Muscle layer of colon (tissue), 2 donors: ENCODE data around the gene TMBIM4.

Experiments
- H3K27ac ChIP-seq: one replicate; pipeline ENCODE4 v1.7.0; 2013; ENCODE audit warnings: low read depth, mild to moderate bottlenecking, low read length, moderate library complexity
- H3K27me3 ChIP-seq, 2 donors: one replicate each; pipeline ENCODE4 v1.7.0; 2013; ENCODE audit warnings: low read length in 2 of 2, mild to moderate bottlenecking in 2 of 2; ENCODE audit not compliant: insufficient read depth in 2 of 2, control insufficient read depth in 1 of 2
- H3K36me3 ChIP-seq: one replicate; pipeline ENCODE4 v1.7.0; 2013; ENCODE audit warnings: mild to moderate bottlenecking, low read length; ENCODE audit not compliant: insufficient read depth
- H3K4me1 ChIP-seq: one replicate; pipeline ENCODE4 v1.7.0; 2013; ENCODE audit warnings: mild to moderate bottlenecking, low read length; ENCODE audit not compliant: insufficient read depth
- H3K4me3 ChIP-seq, 2 donors: one replicate each; pipeline ENCODE4 v1.7.0; 2013; ENCODE audit warnings: low read length in 2 of 2, low read depth in 1 of 2, mild to moderate bottlenecking in 1 of 2, moderate library complexity in 1 of 2
- H3K9ac ChIP-seq: one replicate; pipeline ENCODE4 v1.7.0; 2013; ENCODE audit warnings: low read length
- H3K9me3 ChIP-seq: one replicate; pipeline ENCODE4 v1.7.0; 2013; ENCODE audit warnings: mild to moderate bottlenecking, low read length
- donor health status: abdominal sarcoma.
- donor health status: Adenocarcinoma of cecum.

TMBIM4 gene

DNA sequence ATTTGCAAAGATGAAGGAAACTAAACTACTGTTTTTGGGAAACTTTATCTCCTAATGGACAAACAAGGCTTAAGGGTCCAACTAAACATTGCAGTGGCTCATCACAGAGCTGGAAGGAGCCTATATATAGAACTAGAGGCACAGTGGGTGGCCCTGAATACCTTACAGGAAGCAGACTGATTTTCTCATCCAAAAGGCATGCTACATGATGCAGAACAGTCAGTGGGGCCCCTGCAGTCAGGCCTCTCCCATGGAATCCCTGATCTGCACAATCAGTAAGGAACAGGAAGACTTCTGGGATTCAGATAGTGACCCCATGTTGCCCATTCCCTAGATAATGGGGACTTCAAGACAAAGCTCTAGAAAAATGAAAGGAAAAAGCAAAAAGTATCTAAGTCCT lies 37.4 kb downstream of the TMBIM4 start:
- no peaks in the 10 kb centered on the region for H3K9me3 ChIP-seq
- peaks cover 15% of the 10 kb centered on the region for H3K4me1 ChIP-seq
- peaks cover 17% of the 10 kb centered on the region for H3K36me3 ChIP-seq
- H3K9ac ChIP-seq = no peak overlapping the region
- no peaks in the 10 kb centered on the region for H3K27me3 ChIP-seq
- H3K27ac ChIP-seq = no peak overlapping the region
- no peak overlapping the region for H3K4me3 ChIP-seq

DNA sequence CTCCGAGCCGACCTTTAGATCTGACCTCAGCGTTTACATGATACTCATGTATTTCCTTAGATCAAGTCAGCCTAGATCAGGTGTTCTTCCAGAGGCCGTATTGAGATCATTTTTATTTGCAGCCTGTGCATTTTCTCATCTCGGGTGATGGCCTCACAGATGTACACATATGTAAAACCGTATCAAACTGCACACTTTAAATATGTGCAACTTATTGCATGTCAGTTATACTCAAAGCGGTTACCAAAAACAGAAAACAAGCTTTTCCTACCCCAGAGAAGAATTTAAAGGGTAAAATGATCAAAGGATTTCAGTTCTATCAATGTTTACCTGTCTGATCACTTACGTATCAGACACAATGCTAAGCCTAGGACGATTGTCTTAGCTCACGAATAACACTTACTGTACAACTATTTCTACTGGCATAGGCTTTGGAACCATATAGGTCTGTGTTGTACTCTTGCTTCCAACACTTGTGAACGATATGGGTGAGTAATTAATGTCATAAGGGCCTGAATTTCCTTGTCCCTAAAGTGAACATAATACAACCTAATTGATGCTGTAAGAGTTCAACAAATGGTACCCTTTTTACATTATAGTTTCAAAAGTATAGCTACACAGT lies 38.6 kb downstream of the TMBIM4 start:
- Histone ChIP-seq H3K27me3 (no peaks in the 10 kb centered on the region), H3K36me3 (peaks cover 18% of the 10 kb centered on the region), H3K9me3 (no peaks in the 10 kb centered on the region), H3K27ac (peak overlapping the region; percentile 70), H3K4me3 (peak overlapping the region; percentile 83 to 100), H3K9ac (peak overlapping the region; percentile 25), H3K4me1 (peaks cover 15% of the 10 kb centered on the region)

DNA sequence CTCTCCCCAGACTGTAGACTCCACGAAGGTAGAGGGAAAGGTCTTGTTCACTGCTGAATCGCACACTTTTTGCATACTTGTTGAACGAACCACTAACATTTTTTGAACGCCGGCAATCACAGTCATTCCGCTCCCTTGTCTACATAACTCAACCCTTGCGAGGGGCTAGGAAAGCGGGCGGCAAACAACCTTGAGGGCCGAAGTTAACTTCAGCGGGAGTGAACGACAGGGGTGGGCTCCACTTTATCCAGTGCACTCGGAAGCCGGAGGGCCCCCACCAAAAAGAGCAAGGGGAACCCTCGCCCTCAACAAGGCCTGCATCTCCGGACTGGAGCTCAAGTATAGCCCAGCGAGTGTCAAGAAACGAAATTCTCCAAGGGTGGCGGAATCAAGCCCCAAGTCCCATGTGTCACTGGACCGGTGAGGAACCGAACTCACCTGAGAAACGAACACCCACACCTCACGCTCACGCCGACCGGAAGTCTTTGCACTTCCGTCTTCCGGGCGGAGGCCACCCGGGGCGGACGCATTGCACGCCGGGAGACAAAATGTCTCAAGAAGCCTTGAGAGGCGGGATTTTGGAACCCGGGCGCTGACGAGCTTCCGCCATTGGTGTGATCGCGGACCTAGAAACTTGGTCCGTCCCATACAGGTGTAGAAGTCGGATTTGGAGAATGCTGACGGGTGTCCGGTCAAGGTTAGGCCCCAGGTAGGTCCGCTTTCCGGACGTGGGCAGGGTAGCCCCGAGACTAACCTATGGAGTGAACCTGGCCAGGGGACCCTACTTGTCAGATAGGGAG lies 39.3 kb downstream of the TMBIM4 start, which contains the start of gene LLPH:
Gene LLPH (minus strand): TSS at position 484 of the 800 bp plus-strand sequence. CDS start 1,644 bp downstream, outside the sequence.
- Histone ChIP-seq H3K36me3 (peaks cover 20% of the 10 kb centered on the region), H3K27me3 (no peaks in the 10 kb centered on the region), H3K9me3 (no peaks in the 10 kb centered on the region), H3K9ac (peak within 1 kb of the TSS; percentile 25), H3K27ac (peak within 1 kb of the TSS; percentile 70), H3K4me3 (peak within 1 kb of the TSS; percentile 83 to 100), H3K4me1 (peaks cover 15% of the 10 kb centered on the region)

DNA sequence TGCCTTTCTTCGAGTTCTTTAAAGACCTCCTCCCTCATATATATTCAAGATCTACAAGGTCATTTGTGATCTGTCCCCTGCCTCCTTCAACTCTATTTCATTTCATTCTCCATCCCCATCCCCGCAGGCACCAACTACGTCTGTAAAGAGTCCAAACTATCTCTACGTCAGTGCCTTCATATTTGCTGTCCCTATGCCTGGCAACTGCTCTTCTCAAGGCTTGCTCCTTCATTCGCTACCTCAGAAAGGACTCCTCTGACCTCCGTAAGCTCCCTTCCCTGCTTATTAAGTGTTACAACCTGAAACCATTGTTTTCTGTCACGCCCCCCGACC lies 39.9 kb downstream of the TMBIM4 start:
- peak overlapping the region; percentile 25 for H3K9ac ChIP-seq
- peaks cover 15% of the 10 kb centered on the region for H3K4me1 ChIP-seq
- H3K4me3 ChIP-seq = peak overlapping the region; percentile 83 to 100
- no peaks in the 10 kb centered on the region for H3K9me3 ChIP-seq
- peaks cover 23% of the 10 kb centered on the region for H3K36me3 ChIP-seq
- no peaks in the 10 kb centered on the region for H3K27me3 ChIP-seq
- H3K27ac ChIP-seq = no peak overlapping the region

DNA sequence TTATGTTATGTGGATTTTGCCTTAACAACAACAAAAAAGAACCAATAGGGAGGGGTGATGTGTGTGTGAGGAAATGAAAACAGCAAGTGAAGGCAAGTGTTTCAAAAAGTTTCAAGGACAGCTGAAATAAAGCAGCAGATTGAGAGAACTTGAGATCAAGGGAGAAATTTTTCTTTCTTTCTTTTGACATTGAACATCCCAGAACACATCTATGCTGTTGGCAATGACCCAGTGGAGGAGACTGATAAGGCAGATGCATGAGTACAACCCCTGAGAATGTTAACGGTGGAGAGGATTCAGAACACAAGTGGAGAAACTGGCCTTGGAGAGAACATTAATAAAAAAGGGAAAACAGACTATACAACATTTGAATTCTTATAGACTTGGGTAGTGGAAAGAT lies 42.1 kb downstream of the TMBIM4 start:
- peaks cover 15% of the 10 kb centered on the region for H3K4me1 ChIP-seq
- no peak overlapping the region for H3K27ac ChIP-seq
- no peak overlapping the region for H3K9ac ChIP-seq
- peaks cover 40% of the 10 kb centered on the region for H3K36me3 ChIP-seq
- H3K4me3 ChIP-seq = no peak overlapping the region
- H3K9me3 ChIP-seq = no peaks in the 10 kb centered on the region
- no peaks in the 10 kb centered on the region for H3K27me3 ChIP-seq

DNA sequence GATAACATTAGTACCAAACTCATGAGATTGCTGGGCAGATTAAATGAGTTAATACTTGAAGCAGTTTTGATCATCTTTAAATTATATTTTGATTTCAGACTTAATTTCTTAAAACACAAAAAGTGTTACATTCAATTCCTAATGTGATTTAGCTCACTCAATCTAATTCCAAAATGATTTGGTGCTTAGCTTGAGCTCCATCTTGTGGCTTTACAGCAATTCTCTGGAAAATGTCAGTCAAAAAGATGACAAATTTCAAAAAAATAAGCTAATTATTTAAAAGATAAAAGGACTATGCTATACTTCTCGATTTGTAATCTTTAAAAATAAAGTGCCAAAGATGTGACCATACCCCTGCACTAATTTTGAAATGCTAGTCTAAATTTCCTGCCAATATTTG lies 49.3 kb downstream of the TMBIM4 start:
- no peak overlapping the region for H3K4me3 ChIP-seq
- no peaks in the 10 kb centered on the region for H3K4me1 ChIP-seq
- no peaks in the 10 kb centered on the region for H3K9me3 ChIP-seq
- H3K27ac ChIP-seq = no peak overlapping the region
- no peaks in the 10 kb centered on the region for H3K27me3 ChIP-seq
- H3K36me3 ChIP-seq = peaks cover 20% of the 10 kb centered on the region
- no peak overlapping the region for H3K9ac ChIP-seq

DNA sequence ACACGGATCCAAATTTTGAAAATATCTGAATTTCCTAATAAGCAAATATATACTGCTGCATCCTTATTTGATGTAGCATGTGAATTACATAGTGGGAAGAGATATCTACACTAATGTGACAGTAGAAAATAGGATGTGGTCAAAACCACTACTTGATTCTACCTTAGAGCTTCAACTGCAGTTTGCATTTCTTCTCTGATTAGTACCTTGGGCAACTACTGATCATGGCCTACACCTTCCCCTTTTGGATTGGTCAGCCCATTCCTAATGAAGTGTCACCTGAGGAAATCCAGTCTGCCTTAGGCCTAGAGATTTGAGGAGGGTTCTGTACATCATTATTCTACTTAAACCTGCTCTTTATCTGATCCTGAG lies 49.9 kb downstream of the TMBIM4 start:
- Histone ChIP-seq H3K9me3 (no peaks in the 10 kb centered on the region), H3K4me3 (no peak overlapping the region), H3K36me3 (peaks cover 17% of the 10 kb centered on the region), H3K27ac (no peak overlapping the region), H3K27me3 (no peaks in the 10 kb centered on the region), H3K9ac (no peak overlapping the region), H3K4me1 (no peaks in the 10 kb centered on the region)

DNA sequence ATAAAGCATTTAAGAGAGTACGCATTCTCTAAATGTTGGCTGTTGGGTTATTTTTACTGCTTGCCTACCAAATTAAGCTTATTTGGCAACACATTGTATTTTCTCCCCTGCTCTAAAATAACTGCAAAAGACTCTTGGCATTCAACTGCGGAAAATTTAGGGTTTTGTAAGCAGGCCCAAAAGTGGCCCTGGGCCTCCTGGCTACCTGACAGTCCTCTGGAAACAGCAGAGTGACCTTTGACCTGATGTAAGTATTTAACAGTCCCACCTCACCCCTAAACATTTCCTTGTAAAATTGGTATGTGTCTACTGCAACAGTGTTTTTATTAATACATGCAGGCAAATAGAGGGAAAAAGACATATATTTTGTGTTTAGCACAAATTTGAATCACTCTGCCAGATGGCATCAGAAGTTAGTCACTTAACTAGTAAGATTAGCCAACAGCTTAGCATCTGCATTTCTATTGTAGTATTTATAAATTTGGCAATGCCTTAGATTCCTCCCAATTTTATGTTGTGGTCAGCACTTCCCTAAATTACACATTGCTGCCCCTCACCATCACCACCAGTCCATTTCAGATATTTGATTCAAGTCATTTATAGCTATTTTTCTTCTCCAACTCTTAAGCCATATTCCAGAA lies 50.4 kb downstream of the TMBIM4 start:
- Histone ChIP-seq H3K4me1 (no peaks in the 10 kb centered on the region), H3K9ac (no peak overlapping the region), H3K27ac (no peak overlapping the region), H3K27me3 (no peaks in the 10 kb centered on the region), H3K9me3 (no peaks in the 10 kb centered on the region), H3K36me3 (peaks cover 12% of the 10 kb centered on the region), H3K4me3 (no peak overlapping the region)

DNA sequence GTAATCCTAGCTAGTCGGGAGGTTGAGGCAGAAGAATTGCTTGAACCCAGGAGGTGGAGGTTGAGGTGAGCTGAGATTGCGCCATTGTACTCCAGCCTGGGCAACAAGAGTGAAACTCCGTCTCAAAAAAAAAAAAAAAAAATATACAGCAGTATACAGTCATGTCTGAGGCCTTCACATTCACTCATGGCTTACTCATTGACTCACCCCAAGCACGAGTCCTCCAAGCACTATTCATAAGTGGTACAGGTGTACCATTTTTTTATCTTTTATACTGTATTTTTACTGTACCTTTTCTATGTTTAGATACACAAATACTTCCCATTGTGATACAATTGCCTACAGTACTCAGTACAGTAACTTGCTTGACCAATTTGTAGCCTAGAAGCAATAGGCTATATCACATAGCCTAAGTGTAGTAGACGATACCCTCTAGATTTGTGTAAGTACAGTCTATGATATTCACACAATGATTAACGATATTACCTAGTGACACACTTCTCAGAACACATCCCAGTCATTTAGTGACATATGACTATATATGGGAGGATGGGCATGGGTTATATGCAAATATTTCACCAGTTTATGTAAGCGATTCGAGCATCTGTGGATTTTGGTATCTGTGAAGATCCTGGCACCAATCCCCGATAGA lies 51.4 kb downstream of the TMBIM4 start:
- Histone ChIP-seq H3K4me3 (no peak overlapping the region), H3K9me3 (no peaks in the 10 kb centered on the region), H3K36me3 (peaks cover 3% of the 10 kb centered on the region), H3K27me3 (no peaks in the 10 kb centered on the region), H3K9ac (no peak overlapping the region), H3K4me1 (no peaks in the 10 kb centered on the region), H3K27ac (no peak overlapping the region)

DNA sequence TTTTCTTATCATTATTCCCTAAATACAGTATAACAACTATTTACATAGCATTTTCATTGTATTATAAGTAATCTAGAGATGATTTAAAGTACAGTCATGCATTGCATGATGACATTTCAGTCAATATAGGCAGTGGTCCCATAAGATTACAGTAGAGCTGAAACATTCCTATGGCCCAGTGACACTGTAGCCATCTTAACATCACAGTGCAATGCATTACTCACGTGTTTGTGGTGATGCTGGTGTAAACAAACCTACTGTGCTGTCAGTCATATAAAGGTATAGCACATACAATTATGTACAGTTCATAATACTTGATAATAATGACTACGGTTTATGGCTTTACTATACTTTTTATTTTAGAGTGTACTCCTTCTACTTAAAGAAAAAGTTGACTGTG lies 52.6 kb downstream of the TMBIM4 start:
- H3K9ac ChIP-seq = no peak overlapping the region
- no peak overlapping the region for H3K4me3 ChIP-seq
- H3K9me3 ChIP-seq = no peaks in the 10 kb centered on the region
- H3K4me1 ChIP-seq = no peaks in the 10 kb centered on the region
- no peak overlapping the region for H3K27ac ChIP-seq
- no peaks in the 10 kb centered on the region for H3K27me3 ChIP-seq
- H3K36me3 ChIP-seq = no peaks in the 10 kb centered on the region

DNA sequence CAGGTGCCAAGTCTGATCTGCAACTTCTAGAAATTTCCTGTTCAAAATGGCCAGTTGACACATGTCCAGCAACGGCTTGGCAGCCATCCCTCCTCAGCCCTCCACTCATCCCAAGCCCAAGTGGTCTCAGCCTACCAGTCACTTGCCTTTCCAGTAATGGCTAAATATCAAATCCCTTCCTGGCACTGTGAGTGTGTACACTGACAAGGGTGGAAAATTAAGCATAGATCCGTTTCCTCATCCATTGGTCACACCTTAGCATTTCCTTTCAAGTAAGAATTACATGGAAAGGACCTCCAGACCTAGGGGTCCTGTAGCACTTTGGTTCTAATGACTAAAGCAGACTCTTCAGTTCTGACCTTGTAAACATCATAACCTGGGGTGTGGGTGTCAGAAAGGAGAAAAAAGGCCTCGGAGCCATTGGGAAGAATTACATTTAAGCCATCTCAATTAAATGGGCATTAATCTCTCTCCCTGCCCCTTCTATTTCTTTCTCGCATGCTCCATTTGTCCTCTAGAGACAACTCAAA lies 54.7 kb downstream of the TMBIM4 start:
- H3K9me3 ChIP-seq = no peaks in the 10 kb centered on the region
- H3K27me3 ChIP-seq = no peaks in the 10 kb centered on the region
- no peak overlapping the region for H3K9ac ChIP-seq
- H3K4me1 ChIP-seq = no peaks in the 10 kb centered on the region
- H3K36me3 ChIP-seq = no peaks in the 10 kb centered on the region
- no peak overlapping the region for H3K27ac ChIP-seq
- H3K4me3 ChIP-seq = no peak overlapping the region
